IMR-90 (cell line): ENCODE measurements around the gene ASB6. TPM values are rescaled to one million over a fixed set of nuclear protein-coding genes. Genes with fewer than 3 reads are reported as not detected.

ENCODE experiments used
- ATAC-seq: fragments of 200-7000 bp; cut with Tn5 transposase; 2 replicates; pipeline ENCODE4 v1.9.1; 2020; ENCODE audit warnings: low read depth, mild to moderate bottlenecking, moderate library complexity
- BruUV-seq: library from RNA; stranded (reverse); fragments of 400-500 nt; replicated peaks from 2 replicates; lab custom pipeline; 2021; lab: Mats Ljungman, UMichigan
- CTCF ChIA-PET: fragments of 300-600 bp; formaldehyde crosslinking; extraction: SDS; loops from one replicate; lab custom pipeline; 2021; ENCODE audit warnings: antibody characterized with exemption; lab: Yijun Ruan, JAX
- POLR2A ChIA-PET: fragments of 300-600 bp; sonication (Branson Sonifier 250); formaldehyde crosslinking; loops from one replicate; lab custom pipeline; 2022; ENCODE audit warnings: antibody characterized with exemption; ENCODE audit not compliant: unreplicated experiment; lab: Charles Lee
- DNase-seq: peaks from one replicate; pipeline ENCODE4 v3.0.0; 2013
- H2AFZ ChIP-seq: replicated peaks from 2 replicates; pipeline ENCODE3; 2013; ENCODE audit warnings: low read length, mild to moderate bottlenecking; ENCODE audit not compliant: poor library complexity
- H2AK5ac ChIP-seq: 2 replicates; pipeline ENCODE4 v1.6.1; 2013; ENCODE audit warnings: low read depth, low read length, inconsistent platforms
- H2AK9ac ChIP-seq: replicated peaks from 2 replicates; pipeline ENCODE3; 2013; ENCODE audit warnings: mild to moderate bottlenecking, low read depth, low read length, moderate library complexity; ENCODE audit not compliant: poor library complexity
- H2BK120ac ChIP-seq: 2 replicates; pipeline ENCODE4 v1.6.1; 2013; ENCODE audit warnings: low read depth, low read length, inconsistent platforms
- H2BK15ac ChIP-seq: 3 replicates; pipeline ENCODE4 v1.6.1; 2013; ENCODE audit warnings: low read depth, low read length, inconsistent platforms
- H2BK20ac ChIP-seq: 2 replicates; pipeline ENCODE4 v1.6.1; 2013; ENCODE audit warnings: low read depth, mild to moderate bottlenecking, inconsistent platforms, low read length, moderate library complexity
- H2BK5ac ChIP-seq: 2 replicates; pipeline ENCODE4 v1.6.1; 2013; ENCODE audit warnings: mild to moderate bottlenecking, low read depth, low read length, inconsistent platforms; ENCODE audit not compliant: poor library complexity, severe bottlenecking
- H3K14ac ChIP-seq: replicated peaks from 2 replicates; pipeline ENCODE4 v1.6.1; 2013; ENCODE audit warnings: low read depth, low read length, inconsistent platforms
- H3K18ac ChIP-seq: 2 replicates; pipeline ENCODE4 v1.6.1; 2013; ENCODE audit warnings: low read depth, low read length, control low read depth
- H3K23ac ChIP-seq: 2 replicates; pipeline ENCODE4 v1.6.1; 2013; ENCODE audit warnings: low read depth, low read length, inconsistent platforms
- H3K27ac ChIP-seq: 2 replicates; pipeline ENCODE4 v1.5.1; 2013; ENCODE audit warnings: mild to moderate bottlenecking, control low read depth, low read length; ENCODE audit not compliant: insufficient read depth
- H3K27me3 ChIP-seq: 2 replicates; pipeline ENCODE4 v1.6.1; 2013; ENCODE audit warnings: low read length; ENCODE audit not compliant: control insufficient read depth, insufficient read depth
- H3K36me3 ChIP-seq: 2 replicates; pipeline ENCODE4 v1.6.1; 2013; ENCODE audit warnings: low read length, mixed read lengths; ENCODE audit not compliant: control insufficient read depth, insufficient read depth
- H3K4ac ChIP-seq: 2 replicates; pipeline ENCODE4 v1.6.1; 2013; ENCODE audit warnings: low read depth, low read length, inconsistent platforms
- H3K4me1 ChIP-seq: 2 replicates; pipeline ENCODE4 v1.6.1; 2013; ENCODE audit warnings: low read length, mixed read lengths; ENCODE audit not compliant: control insufficient read depth, insufficient read depth
- H3K4me2 ChIP-seq: 2 replicates; pipeline ENCODE4 v1.6.1; 2013; ENCODE audit warnings: low read depth, mild to moderate bottlenecking, control low read depth, low read length, moderate library complexity
- H3K4me3 ChIP-seq: 2 replicates; pipeline ENCODE4 v1.5.1; 2013; ENCODE audit warnings: low read depth, mild to moderate bottlenecking, control low read depth, low read length, moderate library complexity; ENCODE audit not compliant: insufficient read depth
- H3K56ac ChIP-seq: 2 replicates; pipeline ENCODE4 v1.6.1; 2013; ENCODE audit warnings: low read length, inconsistent platforms; ENCODE audit not compliant: insufficient read depth; ENCODE audit errors: extremely low read depth
- H3K79me1 ChIP-seq, 2 experiments: 2 replicates each; pipeline ENCODE4 v1.6.1; 2013; ENCODE audit warnings: low read length in 2 of 2, inconsistent platforms in 1 of 2, low read depth in 1 of 2
- H3K9ac ChIP-seq: 2 replicates; pipeline ENCODE4 v1.6.1; 2013; ENCODE audit warnings: low read depth, low read length, control low read depth
- H3K9me1 ChIP-seq: 2 replicates; pipeline ENCODE4 v1.6.1; 2013; ENCODE audit warnings: low read length, inconsistent platforms; ENCODE audit not compliant: insufficient read depth
- H3K9me3 ChIP-seq: 2 replicates; pipeline ENCODE4 v1.6.1; 2013; ENCODE audit warnings: low read length; ENCODE audit not compliant: control insufficient read depth, insufficient read depth
- H4K20me1 ChIP-seq: 2 replicates; pipeline ENCODE4 v1.6.1; 2013; ENCODE audit warnings: low read length, inconsistent platforms; ENCODE audit not compliant: insufficient read depth
- H4K5ac ChIP-seq: 2 replicates; pipeline ENCODE4 v1.6.1; 2013; ENCODE audit warnings: mild to moderate bottlenecking, low read depth, low read length, control low read depth
- H4K8ac ChIP-seq, 2 experiments: 2 replicates each; pipeline ENCODE4 v1.6.1; 2013; ENCODE audit warnings: low read depth in 2 of 2, low read length in 2 of 2, control low read depth in 1 of 2, inconsistent platforms in 1 of 2
- H4K91ac ChIP-seq: 2 replicates; pipeline ENCODE4 v1.6.1; 2013; ENCODE audit warnings: low read depth, low read length, inconsistent platforms; ENCODE audit not compliant: insufficient read depth
- BHLHE40 ChIP-seq: fragments of 150-350 bp; IDR thresholded peaks from 2 replicates; pipeline ENCODE4 v1.6.1; 2016; ENCODE audit warnings: mild to moderate bottlenecking, low read depth, low read length
- ELK1 ChIP-seq: fragments of 150-350 bp; IDR thresholded peaks from 2 replicates; pipeline ENCODE4 v1.6.1; 2016; ENCODE audit warnings: low read depth, mild to moderate bottlenecking, low read length, moderate library complexity, borderline replicate concordance
- MAFK ChIP-seq: IDR thresholded peaks from 2 replicates; pipeline ENCODE4 v1.6.1; 2012; ENCODE audit warnings: low read depth, low read length, improper control_type of control experiment
- MXI1 ChIP-seq: IDR thresholded peaks from 2 replicates; pipeline ENCODE4 v1.6.1; 2012; ENCODE audit warnings: low read depth, mild to moderate bottlenecking, low read length, moderate library complexity, borderline replicate concordance
- NFE2L2 ChIP-seq: fragments of 150-350 bp; IDR thresholded peaks from 2 replicates; pipeline ENCODE4 v1.6.1; 2016; ENCODE audit warnings: low read depth, mild to moderate bottlenecking, low read length
- RFX5 ChIP-seq: IDR thresholded peaks from 2 replicates; pipeline ENCODE4 v1.8.0; 2012; ENCODE audit warnings: low read depth, mild to moderate bottlenecking, low read length, moderate library complexity
- SMC3 ChIP-seq: fragments of 150-350 bp; IDR thresholded peaks from 2 replicates; pipeline ENCODE4 v1.6.1; 2016; ENCODE audit warnings: low read depth, mild to moderate bottlenecking, antibody characterized with exemption, low read length, moderate library complexity
- WGBS, 2 experiments: methylation state at CpG; one replicate each; pipeline versions ENCODE4 v1.1.5 to v1.1.7; 2013; ENCODE audit warnings: missing lambda C conversion rate in 2 of 2; ENCODE audit not compliant: insufficient read length in 1 of 2; ENCODE audit errors: extremely low coverage in 2 of 2; 5-methylcytosine and 5-hydroxymethylcytosine counted together
- dilution Hi-C: fragments of 300-500 bp; cut with HindIII; formaldehyde crosslinking; loops from one replicate; pipeline ENCODE4 v1.14.3; 2018; ENCODE audit warnings: low sequenced_read_pairs; ENCODE audit not compliant: unreplicated experiment
- in situ Hi-C: fragments of 300-500 bp; cut with MboI; formaldehyde crosslinking; loops from 3 replicates; pipeline ENCODE4 v1.14.3; 2019; ENCODE audit warnings: low sequenced_read_pairs, inconsistent platforms, mixed read lengths
- intact Hi-C: fragments of 100-400 bp; cut with micrococcal nuclease; formaldehyde crosslinking; loops from 2 replicates; pipeline ENCODE4 v1.10.0; 2022
- polyA plus RNA-seq, 3 experiments: library from polyadenylated mRNA; depleted of rRNA; stranded (reverse); fragments of >200 nt; gene quantifications; 2 replicates each; pipeline ENCODE4 v1.2.3, GENCODE V29; 2012; ENCODE audit warnings: low replicate concordance in 1 of 3
- total RNA-seq: library from RNA; depleted of rRNA; stranded (reverse); fragments of >200 nt; gene quantifications from 2 replicates; pipeline ENCODE4 v1.2.3, GENCODE V29; 2012

ASB6 gene
- total and polyA plus RNA-seq, 2 of the 4 experiments (the other 2 are of a cell fraction) = 9.7 to 28.9 TPM

GRCh38 chr9:129674229-129674628 is 32.3 kb upstream of the ASB6 start:
- no peak overlapping the region for H2AFZ ChIP-seq
- H2BK5ac ChIP-seq = no peak overlapping the region
- H3K9me1 ChIP-seq = peaks cover 33% of the 10 kb centered on the region
- H3K4me2 ChIP-seq = no peak overlapping the region
- no peak overlapping the region for H4K91ac ChIP-seq
- no peak overlapping the region for H3K23ac ChIP-seq
- TF ChIP-seq MXI1 (no peak), NFE2L2 (no peak), ELK1 (no peak), MAFK (no peak), RFX5 (no peak), BHLHE40 (no peak), SMC3 (no peak)
- no peak overlapping the region for H3K14ac ChIP-seq
- H4K20me1 ChIP-seq = peaks cover 83% of the 10 kb centered on the region
- in situ Hi-C loops = no loop called here
- H3K4ac ChIP-seq = no peak overlapping the region
- ATAC-seq (no peak), DNase-seq (no peak)
- no peak overlapping the region for H2BK20ac ChIP-seq
- H3K18ac ChIP-seq = no peak overlapping the region
- H3K27me3 ChIP-seq = no peaks in the 10 kb centered on the region
- no peak overlapping the region for H2BK120ac ChIP-seq
- peaks cover 16% of the 10 kb centered on the region for H3K4me1 ChIP-seq
- H4K8ac ChIP-seq = no peak overlapping the region
- no peak overlapping the region for H3K9ac ChIP-seq
- dilution Hi-C loops = no loop called here
- no peak overlapping the region for H3K27ac ChIP-seq
- H2BK15ac ChIP-seq = no peak overlapping the region
- CTCF ChIA-PET = no interaction called here
- POLR2A ChIA-PET = no interaction called here
- peaks cover 26% of the 10 kb centered on the region for H3K36me3 ChIP-seq
- no peak overlapping the region for H3K56ac ChIP-seq
- H3K4me3 ChIP-seq = no peak overlapping the region
- H4K5ac ChIP-seq = no peak overlapping the region
- no peak overlapping the region for H2AK9ac ChIP-seq
- no peaks in the 10 kb centered on the region for H3K9me3 ChIP-seq
- H3K79me1 ChIP-seq = peaks cover 16 to 97% of the 10 kb centered on the region in 2 experiments
- peak overlapping the region; percentile 22; the same call in 1 of the 2 replicates for H2AK5ac ChIP-seq
- intact Hi-C loops = no loop called here
- WGBS, 2 experiments = 85% methylated on average over 4 of the region's 7 CpGs; no CpG with 5 or more reads in 1 of the 2 experiments
- BruUV-seq = no TSS peak
